Medulla oblongata (tissue), 1 donor: ENCODE data around the gene NAA50.

Experiments used
- DNase-seq: peaks from one replicate; pipeline ENCODE4 v3.0.0-alpha.2; 2015; ENCODE audit errors: extremely low spot score

NAA50 gene

DNA sequence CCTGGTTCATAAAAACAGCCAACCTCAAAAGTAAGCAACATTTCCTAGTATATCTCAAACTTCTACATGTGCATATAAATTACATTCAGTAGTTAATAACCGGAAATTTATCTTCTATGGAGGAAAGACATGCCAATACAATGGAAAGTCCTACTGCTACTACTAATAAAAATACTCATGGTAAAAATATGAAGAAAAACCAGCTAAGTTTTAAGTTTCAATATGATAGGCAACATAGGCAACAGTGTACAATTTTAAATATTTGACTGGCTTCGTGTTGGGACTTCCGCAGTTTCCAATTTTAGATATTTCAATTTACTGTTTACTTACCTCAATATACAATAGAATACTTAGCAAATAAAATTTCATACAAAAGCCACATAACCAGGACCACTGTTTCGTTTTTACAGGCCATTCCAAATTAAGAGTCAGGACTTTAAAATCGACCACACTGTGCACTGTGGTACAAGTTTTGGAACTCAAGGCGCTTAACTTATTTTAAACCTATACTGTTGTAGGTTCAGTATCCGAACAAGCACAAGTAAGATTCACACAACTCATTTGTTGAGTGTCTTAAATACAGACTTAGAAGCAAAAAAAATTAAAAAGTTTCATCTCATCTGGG, 2.9 kb downstream of the NAA50 start:
- DNase-seq, result no peak

DNA sequence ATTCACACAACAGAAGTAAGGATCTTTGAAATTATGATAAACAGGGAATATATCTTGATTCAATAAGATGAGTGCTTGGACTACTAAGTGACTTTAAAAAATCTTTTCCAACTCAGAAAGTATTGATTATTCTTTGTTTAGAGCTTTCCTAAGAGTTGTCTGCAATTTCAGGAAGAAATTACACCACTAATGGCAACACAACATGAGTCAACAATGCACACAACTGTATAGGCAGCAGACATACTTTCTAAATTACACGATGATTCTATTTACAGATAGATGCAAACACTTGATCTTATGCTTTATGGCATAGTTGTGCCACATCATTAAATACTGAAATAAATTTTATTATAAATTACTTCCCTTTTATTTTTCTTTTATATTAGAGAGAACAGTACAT, 4.4 kb downstream of the NAA50 start:
- no peak for DNase-seq

DNA sequence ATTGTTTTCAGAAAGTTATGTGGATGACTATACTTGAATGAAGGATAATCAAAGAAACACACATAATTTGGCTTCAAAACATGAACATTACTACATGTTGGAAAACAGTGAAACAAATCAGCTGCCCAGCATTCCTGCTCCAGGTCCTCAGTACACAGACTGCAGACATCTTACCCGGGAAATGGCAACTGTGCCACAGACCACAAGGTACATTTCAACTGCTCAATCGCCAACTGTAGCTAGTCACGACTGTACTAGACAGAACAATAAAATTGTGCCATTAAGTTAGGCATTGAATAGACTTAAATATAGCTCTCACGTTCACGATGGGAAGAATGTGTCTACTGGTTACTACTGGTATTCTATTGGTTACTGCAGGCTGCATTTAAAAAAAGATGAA, 5.0 kb downstream of the NAA50 start:
- DNase-seq, result no peak

DNA sequence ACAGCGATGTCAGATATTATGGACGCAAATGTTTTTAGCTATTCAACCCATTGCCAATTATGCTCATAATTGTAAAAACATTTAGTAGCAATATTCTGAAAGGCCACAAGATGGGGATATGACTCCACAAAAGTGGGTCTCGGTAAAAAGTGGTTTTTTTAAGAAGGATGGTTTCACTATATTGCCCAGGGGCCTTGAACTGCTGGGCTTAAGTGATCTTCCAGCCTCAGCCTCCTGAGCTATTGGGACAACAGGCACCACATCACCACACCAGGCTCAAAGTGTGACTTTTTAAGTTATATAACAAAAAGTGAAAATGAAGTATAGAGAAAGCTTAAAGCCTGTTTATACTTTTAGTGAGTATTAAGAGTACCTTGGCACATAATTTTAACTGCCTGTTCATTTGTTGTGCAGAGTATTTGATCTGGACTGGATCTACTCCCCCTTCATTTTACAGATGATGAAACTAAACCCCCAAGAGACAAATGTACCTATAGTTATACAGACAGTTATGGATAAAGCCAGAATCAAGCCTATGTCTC, 9.4 kb downstream of the NAA50 start:
- DNase-seq, result peak; percentile 74

DNA sequence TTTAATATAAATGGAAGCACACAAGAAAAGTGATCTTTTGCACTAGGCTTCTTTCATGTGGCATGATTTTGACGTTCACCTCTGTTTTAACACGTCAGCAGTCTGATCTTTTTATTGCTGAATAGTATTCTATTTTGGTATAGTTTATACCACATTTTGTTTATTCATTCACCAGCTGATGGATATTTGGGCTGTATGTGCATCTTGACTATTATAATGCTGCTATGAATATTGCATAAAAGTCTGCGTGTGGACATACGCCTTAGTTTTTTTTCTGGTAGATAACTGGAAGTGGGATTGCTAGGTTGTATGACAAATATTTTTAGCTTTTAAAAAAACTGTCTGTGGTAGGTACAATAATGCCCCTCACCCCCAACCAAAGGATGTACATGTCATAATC, 14.4 kb downstream of the NAA50 start:
- DNase-seq, result no peak

DNA sequence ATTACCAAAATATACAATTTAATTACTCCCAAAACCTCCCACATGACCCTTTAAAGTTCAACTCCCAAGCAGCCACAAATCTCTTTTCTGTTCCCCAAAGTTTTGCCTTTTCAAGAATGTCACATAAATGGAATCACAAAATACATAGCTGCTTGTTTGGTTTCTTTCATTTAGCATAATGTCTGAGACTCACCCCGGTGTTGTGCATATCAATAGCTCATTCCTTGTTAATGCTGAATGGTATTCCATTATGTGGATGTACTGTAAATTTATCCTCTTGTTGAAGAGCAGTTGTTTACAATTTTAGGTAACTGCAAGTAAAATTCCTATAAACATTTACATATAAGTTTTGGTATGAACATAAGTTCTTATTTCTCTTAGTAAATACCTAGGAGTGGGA, 15.5 kb downstream of the NAA50 start:
- no peak for DNase-seq

DNA sequence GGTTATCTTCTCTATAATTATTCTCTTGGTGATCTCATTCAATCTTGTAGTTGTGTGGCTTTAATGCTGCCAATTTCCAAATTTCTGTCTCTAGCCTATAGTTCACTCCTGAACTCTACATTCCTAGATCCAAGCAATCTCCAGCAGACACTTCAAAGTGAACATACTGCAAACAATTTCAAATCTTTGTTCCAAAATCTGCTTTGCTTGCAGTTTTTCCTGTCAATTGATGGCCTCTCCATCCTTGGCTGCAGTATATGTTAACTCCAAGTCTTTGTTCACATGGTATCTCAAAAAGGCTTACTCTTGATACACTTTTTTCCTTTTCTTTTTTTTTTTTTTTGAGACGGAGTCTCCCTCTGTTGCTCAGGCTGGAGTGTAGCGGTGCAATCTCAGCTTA, 17.4 kb downstream of the NAA50 start:
- no peak for DNase-seq

GRCh38 chr3:113721636-113722035, 24.4 kb downstream of the NAA50 start:
- DNase-seq, result no peak

GRCh38 chr3:113719758-113720157, 26.3 kb downstream of the NAA50 start:
- DNase-seq, result no peak

- DNase-seq, result no peak
These were observed 26.8 kb downstream of the NAA50 start for GRCh38 chr3:113719294-113719693.

GRCh38 chr3:113717818-113718217, 28.2 kb downstream of the NAA50 start:
- DNase-seq, result no peak

GRCh38 chr3:113717308-113717707, 28.7 kb downstream of the NAA50 start:
- no peak for DNase-seq

DNA sequence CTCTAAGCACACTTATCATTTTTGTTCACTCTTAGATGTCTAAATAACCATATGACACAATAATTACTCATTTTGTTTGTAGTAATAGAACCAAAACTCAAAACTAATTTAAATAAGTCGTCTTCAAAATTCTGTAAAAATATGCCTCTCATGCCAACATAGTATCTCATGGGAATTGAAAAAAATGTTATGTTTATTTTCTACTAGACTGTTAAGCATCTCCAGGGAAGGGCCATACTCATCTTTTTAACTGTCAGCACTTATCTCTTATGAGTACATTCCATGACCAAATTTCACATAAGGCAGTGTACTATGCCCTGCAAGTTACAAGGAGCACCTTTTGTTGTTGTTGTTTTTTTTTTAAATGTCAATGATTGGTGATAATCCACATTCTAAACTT, 31.3 kb downstream of the NAA50 start:
- DNase-seq, result no peak

GRCh38 chr3:113712129-113712528, 33.9 kb downstream of the NAA50 start:
- DNase-seq, result no peak

DNA sequence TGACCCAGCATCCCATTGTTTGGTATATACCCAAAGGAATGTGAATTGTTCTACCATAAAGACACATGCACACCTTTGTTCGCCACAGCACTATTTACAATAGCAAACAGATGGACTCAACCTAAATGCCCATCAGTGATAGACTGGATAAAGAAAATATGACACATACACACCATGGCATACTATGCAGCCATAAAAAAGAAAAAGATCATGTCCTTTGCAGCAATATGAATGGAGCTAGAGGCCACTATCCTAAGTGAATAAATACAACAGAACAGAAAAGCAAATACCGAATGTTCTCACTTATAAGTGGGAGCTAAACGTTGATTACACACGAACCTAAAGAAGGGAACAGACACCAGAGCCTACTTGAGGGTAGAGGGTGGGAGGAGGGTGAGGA, 38.2 kb downstream of the NAA50 start:
- DNase-seq, result no peak

DNA sequence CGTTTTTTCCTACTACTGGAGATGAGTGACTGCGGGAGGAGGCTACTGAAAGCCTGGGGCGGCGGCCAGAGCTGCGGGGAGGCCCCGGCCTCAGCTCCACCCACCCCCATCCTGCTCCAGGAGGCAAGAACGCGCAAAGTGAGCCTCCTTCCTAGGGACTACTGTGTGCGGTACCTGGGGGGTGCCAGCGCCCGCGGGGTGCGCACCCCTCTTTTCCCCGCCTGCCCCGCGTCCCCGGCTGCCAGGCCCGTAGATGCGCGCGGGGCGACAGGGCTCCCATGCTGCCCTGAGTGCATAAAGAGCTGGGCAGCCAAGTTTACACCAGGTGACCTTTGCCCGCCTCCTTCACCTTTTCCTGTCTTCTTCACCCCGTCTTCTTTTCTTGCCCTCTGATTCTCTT, 47.1 kb downstream of the NAA50 start:
- peak; percentile 16 for DNase-seq

- no peak for DNase-seq
These were observed 47.8 kb downstream of the NAA50 start for GRCh38 chr3:113698213-113698742.

DNA sequence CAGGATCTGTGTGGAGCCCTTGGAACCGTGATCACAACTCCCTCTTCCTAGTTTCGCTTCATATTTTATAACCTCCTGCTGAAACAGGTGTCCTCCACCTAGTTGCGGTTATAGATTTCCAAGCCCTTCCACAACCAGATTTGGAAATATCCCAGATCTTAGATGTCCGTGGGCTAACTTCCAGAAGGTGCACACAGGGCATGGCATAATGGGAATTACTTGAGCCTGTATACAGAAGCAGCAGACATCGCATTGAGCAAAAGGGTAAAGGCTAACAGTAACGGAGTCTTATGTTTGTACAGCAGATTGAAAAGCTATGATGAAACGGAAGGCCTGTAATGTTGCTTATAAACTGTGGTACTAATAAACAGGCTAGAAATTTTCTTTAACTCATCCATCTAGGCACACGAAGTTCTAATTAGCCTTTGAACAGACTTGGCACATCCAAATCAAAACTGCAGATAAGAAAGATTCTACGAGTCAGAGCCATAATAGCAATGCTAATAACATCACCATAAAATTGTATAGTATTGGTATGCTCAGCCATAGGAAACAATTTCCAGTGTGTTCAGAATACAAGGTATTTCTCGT, 48.5 kb downstream of the NAA50 start:
- no peak for DNase-seq

DNA sequence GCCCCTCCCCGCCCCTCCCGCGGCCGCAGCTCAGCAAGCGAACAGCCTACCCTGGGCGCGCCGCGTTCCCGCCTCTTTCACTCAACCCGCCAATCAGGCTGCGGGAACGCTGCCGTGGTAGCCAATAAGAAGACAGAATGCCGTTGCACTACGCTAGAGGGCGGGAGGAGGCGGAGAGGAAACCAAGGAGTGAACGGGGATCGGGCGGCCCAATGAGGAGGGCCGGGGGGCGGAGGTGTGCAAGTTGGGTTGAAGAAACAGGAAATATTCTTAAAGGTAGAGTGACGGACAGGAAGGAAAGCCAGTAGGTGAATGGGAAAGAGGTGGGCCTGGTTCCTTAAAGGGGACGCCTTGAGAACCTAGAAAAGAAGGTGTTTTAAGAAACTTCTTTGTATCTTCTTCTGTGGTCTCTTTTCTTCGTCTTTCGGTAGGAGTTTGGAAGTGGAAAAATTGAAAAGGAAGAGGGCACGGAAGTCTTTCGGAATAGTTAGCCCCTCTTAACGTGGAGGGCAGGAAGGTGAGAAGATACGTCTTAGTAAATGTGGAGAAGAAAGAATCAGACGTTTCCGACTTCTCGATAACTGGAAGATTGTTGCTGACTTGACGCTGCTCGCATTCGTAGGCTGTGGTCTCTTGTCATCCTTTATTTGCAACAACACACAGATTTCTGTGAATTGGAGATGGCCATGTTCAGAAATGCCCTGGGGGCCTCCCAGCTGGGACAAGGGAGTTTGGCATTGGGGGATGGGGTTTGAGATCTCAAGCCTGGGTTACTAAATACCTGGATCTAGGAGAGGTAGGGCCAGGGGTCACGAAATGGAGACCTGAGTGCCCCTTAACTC, 49.2 kb downstream of the NAA50 start:
- DNase-seq, result peak; percentile 100

DNA sequence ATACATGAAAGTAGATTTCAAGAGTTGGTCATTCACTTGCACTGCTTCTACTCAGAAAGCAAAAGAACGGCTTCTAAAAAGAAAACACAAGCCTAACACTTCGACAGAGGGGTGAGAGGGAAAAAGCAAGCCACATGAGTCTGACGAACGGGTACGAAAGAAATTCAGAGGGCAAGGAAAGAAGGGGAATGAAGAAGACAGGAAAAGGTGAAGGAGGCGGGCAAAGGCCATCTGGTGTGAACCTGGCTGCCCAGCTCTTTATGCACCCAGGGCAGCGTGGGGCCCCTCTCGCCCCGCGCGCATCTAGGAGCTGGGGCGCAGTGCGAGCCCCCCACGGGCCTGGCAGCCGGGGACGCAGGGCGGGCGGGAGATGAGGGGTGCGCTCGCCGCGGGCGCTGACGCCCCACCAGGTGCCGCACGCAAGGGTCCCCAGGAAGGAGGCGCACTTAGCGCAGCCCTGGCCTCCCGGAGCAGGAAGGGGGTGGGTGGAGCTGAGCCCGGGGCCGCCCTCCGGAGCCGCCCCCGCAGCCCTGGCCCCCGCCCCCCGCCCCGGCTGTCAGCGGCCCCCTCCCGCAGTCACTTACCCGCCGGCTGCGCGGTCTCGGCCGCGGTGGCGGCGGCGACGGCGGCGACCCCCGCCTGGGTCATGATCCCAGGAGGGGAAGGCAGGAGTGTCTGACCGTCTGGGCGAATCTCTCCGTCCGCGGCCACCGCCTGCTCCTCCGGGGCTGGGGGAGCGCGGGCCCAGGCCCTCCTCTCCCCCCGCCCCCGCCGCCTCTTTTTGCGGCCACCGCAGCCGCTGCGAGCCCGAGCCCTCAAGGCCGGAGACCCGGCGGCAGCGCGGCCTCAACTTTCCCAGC, 50.0 kb downstream of the NAA50 start, which contains the start of gene USF3:
Gene USF3 (minus strand): TSS at position 857 of the 860 bp plus-strand sequence. CDS start 21,764 bp downstream, outside the sequence.
- DNase-seq, result peak; percentile 74

DNA sequence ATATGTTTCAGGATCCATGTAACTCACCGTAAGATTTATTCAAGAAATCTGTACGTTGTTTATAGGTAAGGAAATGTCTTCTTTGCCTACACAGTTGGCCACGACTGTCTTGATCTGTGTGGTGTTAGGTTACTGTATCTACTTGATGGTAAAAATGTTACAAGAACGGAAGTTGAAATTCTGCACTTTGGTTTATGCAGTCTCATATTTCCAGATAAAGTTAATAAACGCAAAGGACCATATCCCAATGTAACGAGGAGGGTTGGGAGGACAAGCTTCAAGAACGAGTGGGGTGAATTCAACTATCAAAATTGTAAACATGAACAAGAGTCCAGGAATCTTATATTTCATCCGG, 50.6 kb downstream of the NAA50 start:
- peak; percentile 14 for DNase-seq

- no peak for DNase-seq
These were observed 55.6 kb downstream of the NAA50 start for GRCh38 chr3:113690482-113690881.
